Endodermal cell (in vitro differentiated cells): ENCODE results near the gene CARD14. TPM values are rescaled to one million over a fixed set of nuclear protein-coding genes. Genes with fewer than 3 reads are reported as not detected.

Experiments used
- DNase-seq: peaks from one replicate; pipeline ENCODE4 v3.0.0-alpha.2; 2017
- H3K27ac ChIP-seq: 2 replicates; pipeline ENCODE4 v1.5.1; 2013; ENCODE audit warnings: mild to moderate bottlenecking, low read depth, low read length, moderate library complexity
- H3K27me3 ChIP-seq: 2 replicates; pipeline ENCODE4 v1.6.1; 2013; ENCODE audit warnings: mild to moderate bottlenecking, low read length, moderate library complexity; ENCODE audit not compliant: insufficient read depth, control insufficient read depth, poor library complexity, severe bottlenecking
- H3K36me3 ChIP-seq: 2 replicates; pipeline ENCODE4 v1.7.0; 2013; ENCODE audit warnings: mild to moderate bottlenecking, low read length, moderate library complexity; ENCODE audit not compliant: control insufficient read depth, insufficient read depth
- H3K4me1 ChIP-seq: one replicate; pipeline ENCODE4 v1.7.0; 2013; ENCODE audit warnings: low read length; ENCODE audit not compliant: control insufficient read depth, insufficient read depth
- H3K4me3 ChIP-seq: 2 replicates; pipeline ENCODE4 v1.5.1; 2013; ENCODE audit warnings: mild to moderate bottlenecking, low read length, moderate library complexity
- H3K9ac ChIP-seq: 2 replicates; pipeline ENCODE4 v1.6.1; 2013; ENCODE audit warnings: mild to moderate bottlenecking, low read length, moderate library complexity; ENCODE audit not compliant: poor library complexity, severe bottlenecking; ENCODE audit errors: extremely low read depth
- H3K9me3 ChIP-seq: 2 replicates; pipeline ENCODE4 v1.6.1; 2013; ENCODE audit warnings: mild to moderate bottlenecking, low read length, moderate library complexity; ENCODE audit not compliant: control insufficient read depth
- H3K27ac Mint-ChIP-seq: 2 replicates; pipeline ENCODE4 v1.8.0; 2020; ENCODE audit warnings: mixed read lengths
- H3K27me3 Mint-ChIP-seq: 2 replicates; pipeline ENCODE4 v1.8.0; 2021; ENCODE audit warnings: mild to moderate bottlenecking, mixed read lengths; ENCODE audit not compliant: insufficient read depth
- H3K36me3 Mint-ChIP-seq: 2 replicates; pipeline ENCODE4 v1.8.0; 2020; ENCODE audit warnings: low read depth, mixed read lengths
- H3K4me1 Mint-ChIP-seq: 2 replicates; pipeline ENCODE4 v1.8.0; 2020; ENCODE audit warnings: mixed read lengths
- H3K4me3 Mint-ChIP-seq: 2 replicates; pipeline ENCODE4 v1.8.0; 2020; ENCODE audit warnings: mild to moderate bottlenecking, moderate library complexity, mixed read lengths
- H3K9me3 Mint-ChIP-seq: 2 replicates; pipeline ENCODE4 v1.8.0; 2020; ENCODE audit warnings: mild to moderate bottlenecking, mixed read lengths
- CTCF ChIP-seq: fragments of 200-600 bp; sonication (generic); conservative IDR thresholded peaks from 2 replicates; pipeline ENCODE4 v1.5.0; 2021; ENCODE audit warnings: antibody characterized with exemption, mild to moderate bottlenecking
- WGBS, 2 experiments: methylation state at CpG; one replicate each; pipeline versions ENCODE4 v1.1.5 to v1.1.7; 2013; ENCODE audit warnings: missing lambda C conversion rate in 2 of 2, mixed read lengths in 1 of 2; ENCODE audit not compliant: insufficient coverage in 1 of 2, insufficient read length in 1 of 2; 5-methylcytosine and 5-hydroxymethylcytosine counted together
- total RNA-seq, 2 donors: library from RNA; stranded (reverse); fragmentation: NEBNext Ultra II Directional in 1 of 2; extraction: Animal tissue kit (Norgen Biotek cat#: 25700) in 1 of 2; gene quantifications; 2 replicates in 1 of 2; 3 replicates in 1 of 2; pipeline ENCODE4 v1.2.1, GENCODE V29; 2021

Gene CARD14
- total RNA-seq, 2 donors from 2014 or later = 0.31 TPM; not detected in 1

- no peak overlapping the region for H3K9ac ChIP-seq
- H3K27ac ChIP-seq = no peak overlapping the region
- 95% methylated on average over 40 to 48 of the region's 48 CpGs for WGBS, 2 experiments
Measured at GRCh38 chr17:80214012-80214877, 44.4 kb downstream of the CARD14 start.

GRCh38 chr17:80214878-80215210, 45.0 kb downstream of the CARD14 start:
- peaks cover 42% of the 10 kb centered on the region for H3K36me3 Mint-ChIP-seq
- H3K27me3 Mint-ChIP-seq = no peaks in the 10 kb centered on the region
- no peaks in the 10 kb centered on the region for H3K9me3 Mint-ChIP-seq
- DNase-seq = no peak
- H3K4me3 Mint-ChIP-seq = no peak overlapping the region
- TF ChIP-seq CTCF = no peak
- no peak overlapping the region for H3K27ac Mint-ChIP-seq
- WGBS, 2 experiments = 89 to 96% methylated on average over 15 to 17 of the region's 17 CpGs
- no peak overlapping the region for H3K4me3 ChIP-seq
- H3K27ac ChIP-seq = no peak overlapping the region
- no peak overlapping the region for H3K9ac ChIP-seq
- H3K27me3 ChIP-seq = no peaks in the 10 kb centered on the region
- H3K9me3 ChIP-seq = no peaks in the 10 kb centered on the region
- H3K4me1 Mint-ChIP-seq = peaks cover 3% of the 10 kb centered on the region
- H3K36me3 ChIP-seq = peaks cover 38% of the 10 kb centered on the region
- no peaks in the 10 kb centered on the region for H3K4me1 ChIP-seq

More at GRCh38 chr17:80214012-80214877, 44.4 kb downstream of the CARD14 start:
- Histone ChIP-seq H3K9me3 (no peaks in the 10 kb centered on the region), H3K4me3 (no peak overlapping the region), H3K27me3 (no peaks in the 10 kb centered on the region), H3K36me3 (peaks cover 43% of the 10 kb centered on the region), H3K4me1 (no peaks in the 10 kb centered on the region)
- Mint-ChIP-seq H3K9me3 (no peaks in the 10 kb centered on the region), H3K27me3 (no peaks in the 10 kb centered on the region), H3K36me3 (peaks cover 45% of the 10 kb centered on the region), H3K4me3 (no peak overlapping the region), H3K4me1 (no peaks in the 10 kb centered on the region), H3K27ac (no peak overlapping the region)
- no peak for DNase-seq
- no peak for TF ChIP-seq CTCF

DNA sequence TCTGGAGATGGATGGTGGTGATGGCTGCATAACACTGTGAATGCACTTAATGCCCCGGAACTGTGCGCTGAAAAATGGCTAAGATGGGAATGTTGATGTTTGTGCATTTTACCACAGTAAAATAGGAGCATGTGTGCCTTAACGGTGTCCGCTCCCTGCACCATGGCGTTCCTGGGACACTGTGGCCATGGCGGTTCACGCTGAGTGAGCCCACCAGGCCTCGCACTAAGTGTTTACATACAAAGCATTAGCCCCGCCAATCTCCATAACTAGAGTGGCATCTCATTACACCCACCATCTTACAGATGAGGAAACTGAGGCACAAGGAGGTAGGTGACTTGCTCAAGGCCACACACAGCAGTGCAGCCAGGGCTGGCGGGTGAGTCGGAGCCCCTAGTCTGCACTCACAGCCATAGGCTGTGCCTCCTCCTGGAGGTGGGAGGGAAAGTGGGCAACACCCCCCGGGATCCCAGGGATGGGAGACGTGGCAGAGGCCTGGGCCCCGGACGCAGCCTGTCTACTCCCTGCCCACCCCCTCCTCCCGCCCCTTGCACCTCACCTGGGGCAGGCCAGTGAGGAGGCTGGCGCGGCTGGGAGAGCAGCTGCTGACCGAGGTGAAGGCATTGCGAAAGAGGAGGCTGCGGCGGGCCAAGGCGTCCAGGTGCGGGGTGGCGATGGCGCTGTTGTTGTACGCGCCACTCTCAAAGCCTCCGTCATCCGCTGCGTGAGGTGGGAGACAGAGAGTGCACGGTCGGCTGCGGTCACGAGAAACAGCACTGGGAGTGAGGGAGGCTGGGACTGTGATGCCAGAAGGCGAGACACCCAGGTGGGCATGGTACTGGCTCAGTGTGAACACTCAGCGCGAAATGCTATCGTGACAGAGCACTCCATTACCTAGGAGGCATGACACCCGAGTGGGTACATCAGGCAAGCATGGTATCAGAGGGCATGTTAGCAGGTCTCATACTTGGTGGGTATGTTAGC, 46.9 kb downstream of the CARD14 start:
- H3K36me3 ChIP-seq = peaks cover 27% of the 10 kb centered on the region

More for the DNA sequence above, 46.9 kb downstream of the CARD14 start:
- no peaks in the 10 kb centered on the region for H3K27me3 ChIP-seq
- Mint-ChIP-seq H3K9me3 (no peaks in the 10 kb centered on the region), H3K27ac (no peak overlapping the region), H3K36me3 (peaks cover 28% of the 10 kb centered on the region), H3K27me3 (no peaks in the 10 kb centered on the region), H3K4me3 (no peak overlapping the region), H3K4me1 (peaks cover 7% of the 10 kb centered on the region)
- DNase-seq = no peak
- no peaks in the 10 kb centered on the region for H3K4me1 ChIP-seq
- TF ChIP-seq CTCF = no peak
- H3K27ac ChIP-seq = no peak overlapping the region
- no peak overlapping the region for H3K4me3 ChIP-seq
- 95 to 99% methylated on average over 32 to 40 of the region's 40 CpGs for WGBS, 2 experiments
- no peaks in the 10 kb centered on the region for H3K9me3 ChIP-seq
- no peak overlapping the region for H3K9ac ChIP-seq
